NK-92 (cell line): Measurements from ENCODE around the gene TWIST2.

Source experiments
- DNase-seq: peaks from one replicate; lab custom pipeline; 2025; ENCODE audit not compliant: unreplicated experiment; lab: John Stamatoyannopoulos, UW

TWIST2 gene

GRCh38 chr2:238847841-238848690 is at the start of gene TWIST2:
TSS of gene TWIST2 (plus strand) at chr2:238848085. CDS start at chr2:238848216, 131 bp downstream.
- no peak for DNase-seq

- no peak for DNase-seq
Observed at GRCh38 chr2:238801791-238802190, 46.1 kb upstream of the TWIST2 start.

GRCh38 chr2:238802957-238803356 is 44.9 kb upstream of the TWIST2 start:
- no peak for DNase-seq

GRCh38 chr2:238803996-238804870 is 43.7 kb upstream of the TWIST2 start:
- DNase-seq, result no peak

- DNase-seq, result no peak
Observed at GRCh38 chr2:238808761-238809160, 39.1 kb upstream of the TWIST2 start.

- DNase-seq, result no peak
Observed at GRCh38 chr2:238810321-238810720, 37.6 kb upstream of the TWIST2 start.

- no peak for DNase-seq
Observed at GRCh38 chr2:238811293-238811692, 36.6 kb upstream of the TWIST2 start.

- DNase-seq, result no peak
Observed at GRCh38 chr2:238811759-238812158, 36.1 kb upstream of the TWIST2 start.

- no peak for DNase-seq
Observed at GRCh38 chr2:238813109-238813508, 34.8 kb upstream of the TWIST2 start.

GRCh38 chr2:238814815-238815214 is 33.1 kb upstream of the TWIST2 start:
- no peak for DNase-seq

GRCh38 chr2:238816291-238816690 is 31.6 kb upstream of the TWIST2 start:
- DNase-seq, result no peak

- no peak for DNase-seq
Observed at GRCh38 chr2:238817382-238817781, 30.5 kb upstream of the TWIST2 start.

GRCh38 chr2:238817891-238818290 is 30.0 kb upstream of the TWIST2 start:
- no peak for DNase-seq

- no peak for DNase-seq
Observed at GRCh38 chr2:238818561-238818960, 29.3 kb upstream of the TWIST2 start.

GRCh38 chr2:238820197-238820596 is 27.7 kb upstream of the TWIST2 start:
- DNase-seq, result no peak

- no peak for DNase-seq
Observed at GRCh38 chr2:238820916-238821315, 27.0 kb upstream of the TWIST2 start.

- no peak for DNase-seq
Observed at GRCh38 chr2:238821391-238821790, 26.5 kb upstream of the TWIST2 start.

- DNase-seq, result no peak
Observed at GRCh38 chr2:238821944-238822670, 25.8 kb upstream of the TWIST2 start.

- no peak for DNase-seq
Observed at GRCh38 chr2:238822955-238823354, 24.9 kb upstream of the TWIST2 start.

GRCh38 chr2:238831177-238831576 is 16.7 kb upstream of the TWIST2 start:
- no peak for DNase-seq

GRCh38 chr2:238834982-238835381 is 12.9 kb upstream of the TWIST2 start:
- no peak for DNase-seq
